Mucosa of descending colon (tissue), 3 donors: ENCODE measurements around the gene MBD4. TPM values are rescaled to one million over a fixed set of nuclear protein-coding genes. Genes with fewer than 3 reads are reported as not detected.

Experiments
- ATAC-seq: fragments of 200-7000 bp; cut with Tn5 transposase; one replicate; pipeline ENCODE4 v1.9.1; 2020; ENCODE audit warnings: mild to moderate bottlenecking, moderate library complexity
- DNase-seq, 3 donors: peaks; one replicate each; pipeline ENCODE4 v3.0.0-alpha.2; 2020
- H3K36me3 ChIP-seq: fragments of 200-600 bp; one replicate; pipeline ENCODE4 v1.8.0; 2021; ENCODE audit warnings: low read depth, mild to moderate bottlenecking
- H3K4me1 ChIP-seq: fragments of 200-600 bp; one replicate; pipeline ENCODE4 v1.8.0; 2021; ENCODE audit warnings: low read depth, mild to moderate bottlenecking
- H3K4me3 ChIP-seq: fragments of 200-600 bp; one replicate; pipeline ENCODE4 v1.8.0; 2021; ENCODE audit warnings: mild to moderate bottlenecking
- H3K9me3 ChIP-seq: fragments of 200-600 bp; one replicate; pipeline ENCODE4 v1.8.0; 2021; ENCODE audit warnings: mild to moderate bottlenecking
- CTCF ChIP-seq: fragments of 200-600 bp; IDR thresholded peaks from one replicate; pipeline ENCODE4 v1.8.0; 2022; ENCODE audit warnings: antibody characterized with exemption, mild to moderate bottlenecking
- intact Hi-C, 2 donors: fragments of 100-400 bp; cut with DNase I in 1 of 2; cut with micrococcal nuclease in 1 of 2; formaldehyde crosslinking; loops; one replicate each; pipeline versions ENCODE4 v1.11.0 to v1.11.1; 2022; cut with DNase I, micrococcal nuclease
- total RNA-seq, 3 donors: library from RNA; stranded (reverse); fragmentation: NEBNext Ultra II Directional in 2 of 3; extraction: Animal tissue kit (Norgen Biotek cat#: 25700) in 2 of 3; gene quantifications; one replicate each; pipeline versions ENCODE4 v1.2.1 to v1.2.4, GENCODE V29; 2021 to 2023
- donor health status: DM: no; HTN: no; CAD: no; lungs with moderate emphysema.
- donor health status: DM: no; HTN: no; CAD: no.
- donor health status: DM: no; HTN: yes; CAD: no.

Gene MBD4
- total RNA-seq, 3 donors from 2014 or later = 26.6 to 30.6 (median 27.2) TPM

DNA sequence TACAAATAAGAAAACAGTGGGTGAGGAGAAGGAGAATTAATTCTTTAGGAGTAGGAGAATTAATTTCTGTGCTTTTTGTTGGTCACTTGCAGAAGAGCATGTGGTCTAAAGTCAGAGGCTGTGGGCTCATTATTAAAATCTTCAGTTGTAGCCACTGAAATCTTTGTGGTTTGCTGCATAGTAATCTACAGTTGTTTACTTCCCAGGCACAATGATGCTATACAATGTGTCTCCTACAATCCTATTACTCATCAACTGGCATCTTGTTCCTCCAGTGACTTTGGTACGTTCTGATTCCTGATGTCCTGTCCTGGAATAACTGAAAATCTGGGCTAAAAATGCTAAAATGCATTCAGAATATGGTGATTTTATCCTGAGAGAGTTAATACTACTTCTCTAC, 21.3 kb upstream of the MBD4 start:
- no peak for TF ChIP-seq CTCF
- Histone ChIP-seq H3K36me3 (no peaks in the 10 kb centered on the region), H3K9me3 (no peaks in the 10 kb centered on the region), H3K4me1 (no peaks in the 10 kb centered on the region), H3K4me3 (no peak overlapping the region)
- DNase-seq (no peak), ATAC-seq (no peak)
- intact Hi-C loops = no loop called here

DNA sequence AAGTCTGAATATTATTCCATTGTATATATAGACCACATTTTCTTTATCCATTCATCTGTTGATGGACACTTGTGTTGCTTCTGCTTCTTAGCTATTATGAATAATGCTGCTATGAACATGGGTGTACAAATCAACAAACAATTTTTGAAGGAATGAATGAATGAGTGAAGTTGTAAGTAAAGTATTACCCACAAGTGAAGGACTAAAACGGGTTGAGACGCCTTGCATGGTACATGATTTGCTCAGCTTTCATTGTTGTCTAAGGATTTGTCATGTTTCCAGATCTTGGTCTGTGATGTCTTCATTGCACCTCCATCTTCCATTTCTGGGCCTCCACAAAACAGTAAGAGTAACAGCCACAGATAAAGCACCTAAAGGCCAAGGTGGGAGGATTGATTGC, 20.8 kb upstream of the MBD4 start:
- intact Hi-C loops = no loop called here
- no peaks in the 10 kb centered on the region for H3K36me3 ChIP-seq
- DNase-seq (no peak), ATAC-seq (no peak)
- TF ChIP-seq CTCF = no peak
- no peaks in the 10 kb centered on the region for H3K4me1 ChIP-seq
- H3K4me3 ChIP-seq = no peak overlapping the region
- H3K9me3 ChIP-seq = no peaks in the 10 kb centered on the region

DNA sequence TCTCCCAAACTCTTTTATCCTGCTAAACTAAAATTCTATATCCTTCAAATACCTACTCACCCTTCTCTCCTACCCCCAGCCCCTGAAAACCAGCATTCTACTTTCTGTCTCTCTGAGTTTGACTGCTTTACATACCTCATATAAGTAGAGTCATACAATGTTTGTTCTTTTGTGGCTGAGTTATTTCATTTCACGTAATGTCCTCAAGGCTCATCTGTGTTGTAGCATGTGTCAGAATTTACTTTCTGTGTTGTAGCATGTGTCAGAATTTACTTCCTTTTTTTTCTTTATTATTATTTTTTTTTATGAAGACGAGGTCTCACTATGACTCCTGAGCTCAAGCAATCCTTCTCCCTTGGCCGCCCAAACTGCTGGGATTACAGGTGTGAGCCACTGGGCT, 20.4 kb upstream of the MBD4 start:
- no peak for DNase-seq
- no peak for TF ChIP-seq CTCF
- no peaks in the 10 kb centered on the region for H3K4me1 ChIP-seq
- intact Hi-C loops = no loop called here
- H3K9me3 ChIP-seq = no peaks in the 10 kb centered on the region
- no peak for ATAC-seq
- H3K4me3 ChIP-seq = no peak overlapping the region
- no peaks in the 10 kb centered on the region for H3K36me3 ChIP-seq

DNA sequence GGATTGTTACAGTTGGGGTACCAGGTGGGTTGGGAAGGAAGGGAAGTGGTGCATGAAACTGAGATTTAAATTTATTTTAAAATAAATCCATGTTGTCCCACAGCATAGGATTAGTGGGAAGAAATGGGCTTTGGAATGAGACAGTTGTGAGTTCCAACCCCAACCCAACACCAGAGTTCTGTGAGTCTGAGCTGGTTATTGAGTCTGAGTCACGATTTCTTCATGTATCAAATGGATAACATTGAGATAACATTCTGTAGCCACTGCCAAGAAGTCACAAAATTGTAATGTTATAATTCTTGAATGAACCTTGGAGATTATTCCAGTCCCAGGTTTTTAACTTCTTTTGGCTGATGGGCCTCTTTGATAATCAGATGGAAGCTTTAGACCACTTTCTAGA, 14.0 kb upstream of the MBD4 start:
- DNase-seq (no peak), ATAC-seq (no peak)
- H3K4me1 ChIP-seq = no peaks in the 10 kb centered on the region
- no peaks in the 10 kb centered on the region for H3K9me3 ChIP-seq
- no peaks in the 10 kb centered on the region for H3K36me3 ChIP-seq
- intact Hi-C loops = no loop called here
- H3K4me3 ChIP-seq = no peak overlapping the region
- no peak for TF ChIP-seq CTCF

DNA sequence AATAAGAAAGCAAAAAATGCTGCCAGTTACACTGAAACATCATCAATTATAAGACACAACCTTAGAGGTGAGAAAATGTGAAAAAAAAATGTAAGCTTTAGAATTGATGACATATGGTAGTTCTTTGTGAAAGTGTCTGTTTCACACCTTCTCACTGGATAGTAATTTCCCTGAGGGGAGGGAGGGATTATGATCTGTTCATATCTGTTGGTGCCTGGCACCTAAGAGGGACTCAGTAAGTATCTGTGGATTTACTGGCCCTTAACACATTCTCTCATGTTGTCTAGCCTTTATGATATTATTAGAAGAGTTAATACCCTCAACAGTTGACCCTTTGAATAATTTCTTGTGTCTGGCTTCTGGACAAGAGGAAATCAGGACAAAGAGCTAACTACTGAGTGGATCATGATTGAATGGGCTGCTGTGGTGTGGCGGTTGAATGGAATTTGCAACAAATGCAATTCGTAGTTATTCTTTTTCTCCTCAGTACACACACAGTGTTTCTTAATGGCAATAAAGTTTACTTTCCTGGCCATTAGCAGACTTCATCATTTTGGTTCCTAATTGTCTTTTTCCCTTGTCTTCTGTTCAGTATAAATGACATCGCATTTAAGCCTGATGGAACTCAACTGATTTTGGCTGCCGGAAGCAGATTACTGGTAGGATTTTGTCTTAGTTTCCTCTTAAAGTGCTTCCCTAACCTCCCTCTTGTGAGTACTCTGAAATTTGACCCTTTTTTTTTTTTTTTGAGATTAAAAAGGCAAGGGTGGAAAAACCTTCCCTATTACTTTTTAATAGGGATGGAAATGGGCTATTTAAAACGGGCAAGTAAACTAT, 9.7 kb upstream of the MBD4 start:
- no peaks in the 10 kb centered on the region for H3K36me3 ChIP-seq
- no peak overlapping the region for H3K4me3 ChIP-seq
- no peaks in the 10 kb centered on the region for H3K4me1 ChIP-seq
- intact Hi-C loops = no loop called here
- H3K9me3 ChIP-seq = no peaks in the 10 kb centered on the region
- DNase-seq (no peak), ATAC-seq (no peak)
- no peak for TF ChIP-seq CTCF
